Neuron (in vitro differentiated cells): Measurements from ENCODE around the gene SYNDIG1.

Experiments used
- H2AFZ ChIP-seq: one replicate; pipeline ENCODE4 v1.6.1; 2013; ENCODE audit warnings: low read depth, mild to moderate bottlenecking, inconsistent platforms, low read length, moderate library complexity
- H3K27me3 ChIP-seq: one replicate; pipeline ENCODE4 v1.6.1; 2013; ENCODE audit warnings: low read length; ENCODE audit not compliant: insufficient read depth
- H3K36me3 ChIP-seq: one replicate; pipeline ENCODE4 v1.6.1; 2013; ENCODE audit warnings: low read length; ENCODE audit not compliant: insufficient read depth
- H3K4me1 ChIP-seq: one replicate; pipeline ENCODE4 v1.6.1; 2013; ENCODE audit warnings: low read length; ENCODE audit not compliant: insufficient read depth
- H3K4me3 ChIP-seq: 2 replicates; pipeline ENCODE4 v1.5.1; 2013; ENCODE audit warnings: mild to moderate bottlenecking, low read length, moderate library complexity
- H3K9me3 ChIP-seq: one replicate; pipeline ENCODE4 v1.6.1; 2013; ENCODE audit warnings: low read length

SYNDIG1 gene

GRCh38 chr20:24695529-24696225 is 226.2 kb downstream of the SYNDIG1 start:
- Histone ChIP-seq H3K4me3 (no peak overlapping the region), H3K36me3 (no peaks in the 10 kb centered on the region), H3K27me3 (peaks cover 6% of the 10 kb centered on the region), H3K9me3 (no peaks in the 10 kb centered on the region), H3K4me1 (no peaks in the 10 kb centered on the region), H2AFZ (no peak overlapping the region)

- Histone ChIP-seq H3K4me3 (no peak overlapping the region), H3K4me1 (no peaks in the 10 kb centered on the region), H2AFZ (no peak overlapping the region), H3K9me3 (no peaks in the 10 kb centered on the region), H3K36me3 (no peaks in the 10 kb centered on the region), H3K27me3 (peaks cover 6% of the 10 kb centered on the region)
Measured at GRCh38 chr20:24696396-24696795, 227.0 kb downstream of the SYNDIG1 start.

- Histone ChIP-seq H3K4me1 (no peaks in the 10 kb centered on the region), H2AFZ (no peak overlapping the region), H3K36me3 (no peaks in the 10 kb centered on the region), H3K27me3 (peaks cover 5% of the 10 kb centered on the region), H3K9me3 (no peaks in the 10 kb centered on the region), H3K4me3 (no peak overlapping the region)
Measured at GRCh38 chr20:24697411-24697810, 228.0 kb downstream of the SYNDIG1 start.

- Histone ChIP-seq H3K9me3 (no peaks in the 10 kb centered on the region), H3K36me3 (no peaks in the 10 kb centered on the region), H3K4me3 (no peak overlapping the region), H3K4me1 (no peaks in the 10 kb centered on the region), H2AFZ (no peak overlapping the region), H3K27me3 (no peaks in the 10 kb centered on the region)
Measured at GRCh38 chr20:24698189-24698588, 228.8 kb downstream of the SYNDIG1 start.

GRCh38 chr20:24698706-24699206 is 229.3 kb downstream of the SYNDIG1 start:
- Histone ChIP-seq H3K4me3 (no peak overlapping the region), H3K4me1 (no peaks in the 10 kb centered on the region), H3K27me3 (no peaks in the 10 kb centered on the region), H2AFZ (no peak overlapping the region), H3K9me3 (no peaks in the 10 kb centered on the region), H3K36me3 (no peaks in the 10 kb centered on the region)

GRCh38 chr20:24699321-24700165 is 230.1 kb downstream of the SYNDIG1 start:
- no peaks in the 10 kb centered on the region for H3K36me3 ChIP-seq

GRCh38 chr20:24700166-24700860 is 230.9 kb downstream of the SYNDIG1 start:
- no peaks in the 10 kb centered on the region for H3K36me3 ChIP-seq
- H3K9me3 ChIP-seq, result no peaks in the 10 kb centered on the region
- no peaks in the 10 kb centered on the region for H3K27me3 ChIP-seq
- H2AFZ ChIP-seq, result no peak overlapping the region
- no peak overlapping the region for H3K4me3 ChIP-seq
- no peaks in the 10 kb centered on the region for H3K4me1 ChIP-seq

More at GRCh38 chr20:24699321-24700165, 230.1 kb downstream of the SYNDIG1 start:
- Histone ChIP-seq H2AFZ (no peak overlapping the region), H3K4me1 (no peaks in the 10 kb centered on the region), H3K4me3 (no peak overlapping the region), H3K9me3 (no peaks in the 10 kb centered on the region), H3K27me3 (no peaks in the 10 kb centered on the region)

GRCh38 chr20:24701027-24701426 is 231.6 kb downstream of the SYNDIG1 start:
- Histone ChIP-seq H2AFZ (no peak overlapping the region), H3K27me3 (no peaks in the 10 kb centered on the region), H3K9me3 (no peaks in the 10 kb centered on the region), H3K4me3 (no peak overlapping the region), H3K36me3 (no peaks in the 10 kb centered on the region), H3K4me1 (no peaks in the 10 kb centered on the region)

GRCh38 chr20:24701668-24702067 is 232.2 kb downstream of the SYNDIG1 start:
- no peaks in the 10 kb centered on the region for H3K27me3 ChIP-seq

GRCh38 chr20:24702501-24703283 is 233.3 kb downstream of the SYNDIG1 start:
- Histone ChIP-seq H3K27me3 (no peaks in the 10 kb centered on the region), H3K36me3 (no peaks in the 10 kb centered on the region), H3K9me3 (no peaks in the 10 kb centered on the region), H2AFZ (no peak overlapping the region), H3K4me3 (no peak overlapping the region), H3K4me1 (no peaks in the 10 kb centered on the region)

More at GRCh38 chr20:24701668-24702067, 232.2 kb downstream of the SYNDIG1 start:
- Histone ChIP-seq H3K36me3 (no peaks in the 10 kb centered on the region), H2AFZ (no peak overlapping the region), H3K4me3 (no peak overlapping the region), H3K9me3 (no peaks in the 10 kb centered on the region), H3K4me1 (no peaks in the 10 kb centered on the region)

GRCh38 chr20:24703284-24703610 is 233.8 kb downstream of the SYNDIG1 start:
- no peaks in the 10 kb centered on the region for H3K36me3 ChIP-seq
- no peak overlapping the region for H2AFZ ChIP-seq
- no peaks in the 10 kb centered on the region for H3K27me3 ChIP-seq
- H3K9me3 ChIP-seq, result no peaks in the 10 kb centered on the region
- no peak overlapping the region for H3K4me3 ChIP-seq
- no peaks in the 10 kb centered on the region for H3K4me1 ChIP-seq

- no peaks in the 10 kb centered on the region for H3K36me3 ChIP-seq
- H3K4me3 ChIP-seq, result no peak overlapping the region
- no peak overlapping the region for H2AFZ ChIP-seq
- no peaks in the 10 kb centered on the region for H3K4me1 ChIP-seq
- no peaks in the 10 kb centered on the region for H3K27me3 ChIP-seq
- H3K9me3 ChIP-seq, result no peaks in the 10 kb centered on the region
Measured at GRCh38 chr20:24704899-24705298, 235.5 kb downstream of the SYNDIG1 start.
